ENCODE data around the gene ITIH1.

The ITIH1 gene

GRCh38 chr3:52813810-52814209 lies 36.4 kb downstream of the ITIH1 start:
- TF ChIP-seq, protein P1, sequence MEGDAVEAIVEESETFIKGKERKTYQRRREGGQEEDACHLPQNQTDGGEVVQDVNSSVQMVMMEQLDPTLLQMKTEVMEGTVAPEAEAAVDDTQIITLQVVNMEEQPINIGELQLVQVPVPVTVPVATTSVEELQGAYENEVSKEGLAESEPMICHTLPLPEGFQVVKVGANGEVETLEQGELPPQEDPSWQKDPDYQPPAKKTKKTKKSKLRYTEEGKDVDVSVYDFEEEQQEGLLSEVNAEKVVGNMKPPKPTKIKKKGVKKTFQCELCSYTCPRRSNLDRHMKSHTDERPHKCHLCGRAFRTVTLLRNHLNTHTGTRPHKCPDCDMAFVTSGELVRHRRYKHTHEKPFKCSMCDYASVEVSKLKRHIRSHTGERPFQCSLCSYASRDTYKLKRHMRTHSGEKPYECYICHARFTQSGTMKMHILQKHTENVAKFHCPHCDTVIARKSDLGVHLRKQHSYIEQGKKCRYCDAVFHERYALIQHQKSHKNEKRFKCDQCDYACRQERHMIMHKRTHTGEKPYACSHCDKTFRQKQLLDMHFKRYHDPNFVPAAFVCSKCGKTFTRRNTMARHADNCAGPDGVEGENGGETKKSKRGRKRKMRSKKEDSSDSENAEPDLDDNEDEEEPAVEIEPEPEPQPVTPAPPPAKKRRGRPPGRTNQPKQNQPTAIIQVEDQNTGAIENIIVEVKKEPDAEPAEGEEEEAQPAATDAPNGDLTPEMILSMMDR (IDR thresholded peaks at IDR 0.05; ENCODE audit: low read depth, low read length) = no peak
- in situ Hi-C loops (cut with HindIII; ENCODE audit: low sequenced_read_pairs) = no loop called here
- H3K4me3 ChIP-seq (ENCODE audit: low read depth, low read length) = no peak overlapping the region
- no peak for DNase-seq (ENCODE audit: low read depth, low spot score)

- DNase-seq (ENCODE audit: low read depth, low spot score) = no peak
- no peak overlapping the region for H3K4me3 ChIP-seq (ENCODE audit: low read depth, low read length)
- TF ChIP-seq, protein P1 (IDR thresholded peaks at IDR 0.05; ENCODE audit: low read depth, low read length) = no peak
- in situ Hi-C loops (cut with HindIII; ENCODE audit: low sequenced_read_pairs) = no loop called here
Measured at GRCh38 chr3:52816199-52816598, 38.8 kb downstream of the ITIH1 start.

DNA sequence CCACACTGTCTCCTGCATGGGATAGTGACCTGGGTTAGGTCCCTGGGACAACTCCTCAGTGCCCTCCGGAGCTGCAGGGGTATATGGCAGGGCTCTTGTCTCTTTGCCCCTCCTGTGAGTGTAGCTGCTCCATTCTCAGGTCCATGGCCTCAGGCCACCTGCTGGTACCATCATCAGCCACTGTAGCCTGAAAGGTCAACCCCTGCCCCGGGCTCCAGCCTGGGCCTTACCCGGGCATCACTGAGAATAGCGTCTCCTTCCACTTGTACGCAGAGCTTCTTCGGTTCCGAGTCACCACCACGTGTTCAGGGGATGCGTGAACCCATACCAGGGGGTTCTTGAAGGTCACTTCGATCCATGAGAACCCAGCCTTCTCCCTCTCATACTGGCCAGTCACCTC lies 39.3 kb downstream of the ITIH1 start:
- TF ChIP-seq, protein P1 (IDR thresholded peaks at IDR 0.05; ENCODE audit: low read depth, low read length) = no peak
- no peak for DNase-seq (ENCODE audit: low read depth, low spot score)
- in situ Hi-C loops (cut with HindIII; ENCODE audit: low sequenced_read_pairs) = no loop called here
- no peak overlapping the region for H3K4me3 ChIP-seq (ENCODE audit: low read depth, low read length)

DNA sequence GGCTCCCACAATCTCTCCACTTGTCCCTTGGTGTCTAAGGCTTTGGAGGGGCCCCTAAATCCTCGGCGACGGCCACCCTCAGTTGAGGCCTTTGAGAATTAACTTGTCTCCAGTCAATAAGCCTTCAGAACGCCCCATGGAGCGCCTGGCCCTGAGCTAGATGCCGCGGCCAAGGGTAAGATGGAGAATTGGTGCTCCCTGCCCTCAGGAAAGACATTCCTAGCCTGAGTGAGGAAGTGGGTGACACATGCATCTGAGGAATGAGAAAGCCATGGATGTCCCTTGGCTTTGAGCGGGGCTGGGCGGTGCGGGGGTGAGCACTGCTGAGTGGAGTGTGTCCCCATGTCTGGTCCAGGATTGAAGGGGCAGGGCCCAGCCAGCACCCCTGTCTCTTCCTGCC lies 39.8 kb downstream of the ITIH1 start:
- TF ChIP-seq, protein P1 (IDR thresholded peaks at IDR 0.05; ENCODE audit: low read depth, low read length) = no peak
- no peak overlapping the region for H3K4me3 ChIP-seq (ENCODE audit: low read depth, low read length)
- DNase-seq (ENCODE audit: low read depth, low spot score) = no peak
- in situ Hi-C loops (cut with HindIII; ENCODE audit: low sequenced_read_pairs) = no loop called here

DNA sequence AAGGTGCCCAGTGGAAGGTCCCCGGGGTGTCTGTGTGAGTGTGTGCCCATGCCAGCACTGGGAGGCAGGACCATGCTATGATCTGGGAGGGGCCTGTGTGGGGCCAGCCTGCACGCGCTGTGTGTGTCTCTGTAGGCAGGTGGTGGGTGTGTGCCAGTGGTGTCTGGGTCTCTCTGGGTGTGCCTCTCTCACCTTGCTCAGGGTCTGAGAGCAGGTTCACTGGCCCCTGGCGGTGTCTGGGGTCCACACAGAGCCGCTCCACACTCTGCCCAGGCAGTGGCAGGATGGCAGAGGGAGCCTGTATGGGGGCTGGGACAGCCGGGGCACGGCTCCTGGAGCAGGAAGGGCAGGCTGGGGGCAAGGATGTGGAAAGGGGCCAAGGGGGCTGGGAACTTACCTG lies 40.5 kb downstream of the ITIH1 start:
- in situ Hi-C loops (cut with HindIII; ENCODE audit: low sequenced_read_pairs) = no loop called here
- no peak for DNase-seq (ENCODE audit: low read depth, low spot score)
- no peak overlapping the region for H3K4me3 ChIP-seq (ENCODE audit: low read depth, low read length)
- TF ChIP-seq, protein P1 (IDR thresholded peaks at IDR 0.05; ENCODE audit: low read depth, low read length) = no peak

DNA sequence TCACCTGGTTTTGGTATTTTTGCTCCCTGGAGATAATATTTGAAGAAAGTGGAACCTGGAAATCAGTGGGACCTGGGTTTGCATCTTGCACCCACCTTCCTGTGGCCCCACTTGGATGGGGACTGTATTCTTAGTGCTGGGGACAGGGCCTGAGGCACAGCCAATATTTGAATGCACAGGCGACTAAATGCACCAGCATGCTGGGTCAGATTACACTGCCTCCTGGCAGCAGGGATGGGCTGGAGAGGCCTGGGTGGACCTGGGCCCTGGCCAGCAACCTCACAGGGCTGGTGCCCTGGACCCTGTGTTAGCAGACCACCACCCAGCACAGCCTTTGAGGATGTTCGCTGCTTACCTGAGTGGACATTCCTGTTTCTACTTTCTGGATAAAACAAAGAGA lies 42.5 kb downstream of the ITIH1 start:
- no peak overlapping the region for H3K4me3 ChIP-seq (ENCODE audit: low read depth, low read length)
- no peak for DNase-seq (ENCODE audit: low read depth, low spot score)
- in situ Hi-C loops (cut with HindIII; ENCODE audit: low sequenced_read_pairs) = no loop called here
- TF ChIP-seq, protein P1 (IDR thresholded peaks at IDR 0.05; ENCODE audit: low read depth, low read length) = no peak

GRCh38 chr3:52820736-52821135 lies 43.3 kb downstream of the ITIH1 start:
- no peak overlapping the region for H3K4me3 ChIP-seq (ENCODE audit: low read depth, low read length)
- in situ Hi-C loops (cut with HindIII; ENCODE audit: low sequenced_read_pairs) = no loop called here
- peak; percentile 17 for DNase-seq (ENCODE audit: low read depth, low spot score)
- TF ChIP-seq, protein P1 (IDR thresholded peaks at IDR 0.05; ENCODE audit: low read depth, low read length) = peak; percentile 76
